HEK293T (cell line): ENCODE measurements around the gene RPSA.

ENCODE experiments used
- ARNT ChIP-seq: fragments of 450-650 bp; IDR thresholded peaks from 2 replicates; pipeline ENCODE4 v1.6.1; 2017; ENCODE audit warnings: mild to moderate bottlenecking
- BHLHE40 ChIP-seq: fragments of 450-650 bp; IDR thresholded peaks from 2 replicates; pipeline ENCODE4 v1.6.1; 2016; ENCODE audit warnings: mild to moderate bottlenecking, moderate library complexity, borderline replicate concordance
- CTBP1 ChIP-seq: fragments of 450-650 bp; IDR thresholded peaks from 2 replicates; pipeline ENCODE4 v1.6.1; 2016; ENCODE audit warnings: borderline replicate concordance
- ELF4 ChIP-seq: fragments of 450-650 bp; IDR thresholded peaks from 2 replicates; pipeline ENCODE4 v1.6.1; 2017; ENCODE audit warnings: antibody characterized with exemption
- FOXA1 ChIP-seq: fragments of 450-650 bp; IDR thresholded peaks from 2 replicates; pipeline ENCODE4 v1.6.1; 2016; ENCODE audit warnings: mild to moderate bottlenecking
- FOXK2 ChIP-seq: fragments of 450-650 bp; IDR thresholded peaks from 2 replicates; pipeline ENCODE4 v1.6.1; 2016; ENCODE audit warnings: mild to moderate bottlenecking
- FOXM1 ChIP-seq: fragments of 450-650 bp; IDR thresholded peaks from 2 replicates; pipeline ENCODE4 v1.6.1; 2017; ENCODE audit warnings: mild to moderate bottlenecking, borderline replicate concordance
- HDGF ChIP-seq: fragments of 450-650 bp; IDR thresholded peaks from 2 replicates; pipeline ENCODE4 v1.6.1; 2017; ENCODE audit warnings: antibody characterized with exemption, borderline replicate concordance
- LEF1 ChIP-seq: fragments of 450-650 bp; IDR thresholded peaks from 2 replicates; pipeline ENCODE4 v1.6.1; 2017; ENCODE audit warnings: mild to moderate bottlenecking, borderline replicate concordance
- NFRKB ChIP-seq: fragments of 450-650 bp; IDR thresholded peaks from 2 replicates; pipeline ENCODE4 v1.6.1; 2016; ENCODE audit warnings: mild to moderate bottlenecking, moderate library complexity
- SP1 ChIP-seq: fragments of 450-650 bp; IDR thresholded peaks from 2 replicates; pipeline ENCODE4 v1.6.1; 2017
- SUZ12 ChIP-seq: fragments of 450-650 bp; IDR thresholded peaks from 2 replicates; pipeline ENCODE4 v1.6.1; 2016; ENCODE audit warnings: mild to moderate bottlenecking
- TARDBP ChIP-seq: fragments of 450-650 bp; IDR thresholded peaks from 2 replicates; pipeline ENCODE4 v1.6.1; 2016
- TF ChIP-seq, protein P1 (sequence below): fragments of 450-650 bp; IDR thresholded peaks from 2 replicates; pipeline ENCODE4 v1.6.1; 2016

- TF ChIP-seq, protein P1, sequence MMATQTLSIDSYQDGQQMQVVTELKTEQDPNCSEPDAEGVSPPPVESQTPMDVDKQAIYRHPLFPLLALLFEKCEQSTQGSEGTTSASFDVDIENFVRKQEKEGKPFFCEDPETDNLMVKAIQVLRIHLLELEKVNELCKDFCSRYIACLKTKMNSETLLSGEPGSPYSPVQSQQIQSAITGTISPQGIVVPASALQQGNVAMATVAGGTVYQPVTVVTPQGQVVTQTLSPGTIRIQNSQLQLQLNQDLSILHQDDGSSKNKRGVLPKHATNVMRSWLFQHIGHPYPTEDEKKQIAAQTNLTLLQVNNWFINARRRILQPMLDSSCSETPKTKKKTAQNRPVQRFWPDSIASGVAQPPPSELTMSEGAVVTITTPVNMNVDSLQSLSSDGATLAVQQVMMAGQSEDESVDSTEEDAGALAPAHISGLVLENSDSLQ: no peak
- no peak for TF ChIP-seq LEF1
- no peak for TF ChIP-seq FOXM1
- TF ChIP-seq BHLHE40: no peak
- TF ChIP-seq FOXA1: no peak
- no peak for TF ChIP-seq SUZ12
- no peak for TF ChIP-seq TARDBP
- TF ChIP-seq SP1: no peak
- TF ChIP-seq CTBP1: no peak
- TF ChIP-seq NFRKB: no peak
- TF ChIP-seq ARNT: no peak
- TF ChIP-seq FOXK2: no peak
- TF ChIP-seq HDGF: no peak
- no peak for TF ChIP-seq ELF4
These were observed 43.7 kb upstream of the RPSA start for GRCh38 chr3:39362812-39363211.
